WTC11 (cell line): Measurements from ENCODE around the gene PIEZO1. TPM values are rescaled to one million over a fixed set of nuclear protein-coding genes. Genes with fewer than 3 reads are reported as not detected.

Experiments used
- CBFB ChIP-seq: sonication (generic); formaldehyde crosslinking; IDR thresholded peaks from 2 replicates; pipeline ENCODE4 v1.8.1; 2022; ENCODE audit warnings: mild to moderate bottlenecking, low read depth, missing genetic modification reagents
- FOXJ3 ChIP-seq: sonication (generic); formaldehyde crosslinking; IDR thresholded peaks from 2 replicates; pipeline ENCODE4 v1.9.0; 2021; ENCODE audit warnings: missing genetic modification reagents, mild to moderate bottlenecking, borderline replicate concordance
- GABPB1 ChIP-seq: sonication (generic); formaldehyde crosslinking; IDR thresholded peaks from 2 replicates; pipeline ENCODE4 v1.8.1; 2023; ENCODE audit warnings: mild to moderate bottlenecking, missing genetic modification reagents
- GRHL2 ChIP-seq: fragments of 250-450 bp; sonication (Bioruptor Pico); IDR thresholded peaks from 2 replicates; pipeline ENCODE4 v1.8.0; 2022; ENCODE audit warnings: mild to moderate bottlenecking, moderate library complexity; ENCODE audit not compliant: insufficient replicate concordance, severe bottlenecking
- GTF2I ChIP-seq: fragments of 250-450 bp; sonication (Bioruptor Pico); conservative IDR thresholded peaks from 2 replicates; pipeline ENCODE4 v1.4.0; 2021; ENCODE audit warnings: mild to moderate bottlenecking
- MXD4 ChIP-seq: fragments of 250-450 bp; sonication (Bioruptor Pico); IDR thresholded peaks from 2 replicates; pipeline ENCODE4 v1.8.0; 2021; ENCODE audit warnings: mild to moderate bottlenecking, moderate library complexity, borderline replicate concordance
- MYBL2 ChIP-seq: sonication (generic); formaldehyde crosslinking; IDR thresholded peaks from 2 replicates; pipeline ENCODE4 v1.8.1; 2023; ENCODE audit warnings: mild to moderate bottlenecking, moderate library complexity, missing genetic modification reagents
- NR1H2 ChIP-seq: sonication (generic); formaldehyde crosslinking; IDR thresholded peaks from 2 replicates; pipeline ENCODE4 v1.9.0; 2021; ENCODE audit warnings: mild to moderate bottlenecking, moderate library complexity, missing genetic modification reagents
- SMAD4 ChIP-seq: sonication (generic); formaldehyde crosslinking; IDR thresholded peaks from 2 replicates; pipeline ENCODE4 v1.8.0; 2022; ENCODE audit warnings: mild to moderate bottlenecking, missing genetic modification reagents
- ZNF121 ChIP-seq: sonication (generic); formaldehyde crosslinking; IDR thresholded peaks from 2 replicates; pipeline ENCODE4 v1.8.0; 2023; ENCODE audit warnings: missing genetic modification reagents
- ZNF219 ChIP-seq: sonication (generic); formaldehyde crosslinking; IDR thresholded peaks from 2 replicates; pipeline ENCODE4 v1.8.0; 2023; ENCODE audit warnings: missing genetic modification reagents, mild to moderate bottlenecking, borderline replicate concordance
- ZNF263 ChIP-seq: sonication (generic); formaldehyde crosslinking; IDR thresholded peaks from 2 replicates; pipeline ENCODE4 v1.8.1; 2022; ENCODE audit warnings: low read depth, mild to moderate bottlenecking, moderate library complexity, missing genetic modification reagents
- ZNF671 ChIP-seq: fragments of 250-450 bp; sonication (Bioruptor Pico); IDR thresholded peaks from 2 replicates; pipeline ENCODE4 v1.8.0; 2021; ENCODE audit warnings: mild to moderate bottlenecking
- total RNA-seq: library from RNA; stranded (reverse); gene quantifications from 3 replicates; pipeline ENCODE4 v1.2.3, GENCODE V29; 2021
- TF ChIP-seq, protein P1 (sequence below): sonication (generic); formaldehyde crosslinking; IDR thresholded peaks from 2 replicates; pipeline ENCODE4 v1.8.0; 2022; ENCODE audit warnings: mild to moderate bottlenecking, missing genetic modification reagents
- TF ChIP-seq, protein P2 (sequence below): sonication (generic); formaldehyde crosslinking; conservative IDR thresholded peaks from 2 replicates; pipeline ENCODE4 v1.8.1; 2022; ENCODE audit warnings: mild to moderate bottlenecking, missing genetic modification reagents
- TF ChIP-seq, protein P3 (sequence below): fragments of 250-450 bp; sonication (Bioruptor Pico); IDR thresholded peaks from 2 replicates; pipeline ENCODE4 v1.9.0; 2021; ENCODE audit warnings: mild to moderate bottlenecking
- TF ChIP-seq, protein P4 (sequence below): sonication (generic); formaldehyde crosslinking; IDR thresholded peaks from 2 replicates; pipeline ENCODE4 v1.8.1; 2023; ENCODE audit warnings: mild to moderate bottlenecking, missing genetic modification reagents, moderate library complexity
- TF ChIP-seq, protein P5 (sequence below): sonication (generic); formaldehyde crosslinking; IDR thresholded peaks from 2 replicates; pipeline ENCODE4 v1.8.1; 2023; ENCODE audit warnings: mild to moderate bottlenecking, missing genetic modification reagents, borderline replicate concordance
- TF ChIP-seq, protein P6 (sequence below): sonication (generic); formaldehyde crosslinking; IDR thresholded peaks from 2 replicates; pipeline ENCODE4 v1.8.0; 2023; ENCODE audit warnings: missing genetic modification reagents, mild to moderate bottlenecking, borderline replicate concordance
- TF ChIP-seq, protein P7 (sequence below): sonication (generic); formaldehyde crosslinking; IDR thresholded peaks from 2 replicates; pipeline ENCODE4 v1.8.1; 2022; ENCODE audit warnings: low read depth, missing genetic modification reagents, borderline replicate concordance
- TF ChIP-seq, protein P8 (sequence below): sonication (generic); formaldehyde crosslinking; IDR thresholded peaks from 2 replicates; pipeline ENCODE4 v1.8.1; 2022; ENCODE audit warnings: mild to moderate bottlenecking, missing genetic modification reagents, moderate library complexity, borderline replicate concordance
- TF ChIP-seq, protein P9 (sequence below): sonication (generic); formaldehyde crosslinking; IDR thresholded peaks from 2 replicates; pipeline ENCODE4 v1.8.0; 2022; ENCODE audit warnings: mild to moderate bottlenecking, missing genetic modification reagents

Gene PIEZO1
- total RNA-seq, 1 experiment from 2014 or later: 71.3 TPM

DNA sequence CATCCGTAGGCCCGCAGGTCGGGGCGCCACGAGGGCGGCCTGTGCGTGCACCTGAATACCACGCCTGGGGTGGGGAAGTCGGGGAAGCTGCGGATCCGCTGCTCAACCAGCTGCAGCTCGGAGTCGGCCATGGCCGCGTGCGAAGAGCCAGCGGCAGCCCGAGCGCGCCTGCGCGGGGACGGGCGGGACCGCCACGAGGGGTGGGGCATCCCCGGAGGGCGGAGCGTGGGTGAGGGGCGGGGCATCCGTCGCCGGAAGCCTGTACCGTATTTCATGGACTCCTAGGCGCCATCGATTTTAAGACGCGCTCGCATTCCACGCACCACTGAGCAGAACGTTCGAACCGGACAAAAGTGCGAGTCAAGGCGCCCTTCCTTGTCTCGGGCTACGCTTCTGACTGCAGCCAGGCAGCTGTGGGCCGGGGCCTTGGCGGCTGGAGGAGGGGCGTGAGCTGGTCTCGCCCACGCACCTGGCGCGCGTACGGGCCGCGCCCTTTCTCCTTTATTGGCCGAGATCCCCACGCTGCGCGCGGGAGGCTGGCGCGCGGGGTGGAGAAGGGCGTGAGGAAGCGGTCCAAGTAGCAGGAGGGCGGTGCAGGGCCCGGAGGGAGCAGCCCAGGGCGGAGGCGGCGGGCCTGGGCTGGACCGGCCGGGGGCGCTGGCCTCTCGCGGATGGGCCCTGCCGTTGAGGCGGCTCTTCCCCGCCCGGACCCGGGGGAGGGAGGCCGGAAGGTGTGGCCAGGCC is 26.9 kb upstream of the PIEZO1 start, which contains the start of gene APRT (continued):
- TF ChIP-seq CBFB (CRISPR knock-in tag): peak; percentile 16; the same call in 1 of the 2 replicates
- TF ChIP-seq GTF2I: no peak
- TF ChIP-seq, protein P1, sequence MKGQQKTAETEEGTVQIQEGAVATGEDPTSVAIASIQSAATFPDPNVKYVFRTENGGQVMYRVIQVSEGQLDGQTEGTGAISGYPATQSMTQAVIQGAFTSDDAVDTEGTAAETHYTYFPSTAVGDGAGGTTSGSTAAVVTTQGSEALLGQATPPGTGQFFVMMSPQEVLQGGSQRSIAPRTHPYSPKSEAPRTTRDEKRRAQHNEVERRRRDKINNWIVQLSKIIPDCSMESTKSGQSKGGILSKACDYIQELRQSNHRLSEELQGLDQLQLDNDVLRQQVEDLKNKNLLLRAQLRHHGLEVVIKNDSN (CRISPR knock-in tag): no peak; the same call in 1 of the 2 replicates
- TF ChIP-seq, protein P2, sequence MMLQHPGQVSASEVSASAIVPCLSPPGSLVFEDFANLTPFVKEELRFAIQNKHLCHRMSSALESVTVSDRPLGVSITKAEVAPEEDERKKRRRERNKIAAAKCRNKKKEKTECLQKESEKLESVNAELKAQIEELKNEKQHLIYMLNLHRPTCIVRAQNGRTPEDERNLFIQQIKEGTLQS: no peak
- peak; percentile 31 for TF ChIP-seq MYBL2 (CRISPR knock-in tag)
- TF ChIP-seq GRHL2 (CRISPR knock-in tag): no peak
- TF ChIP-seq ZNF263 (CRISPR knock-in tag): no peak; the same call in 1 of the 2 replicates
- TF ChIP-seq SMAD4 (CRISPR knock-in tag): peak; percentile 36; the same call in 1 of the 2 replicates
- TF ChIP-seq, protein P3, sequence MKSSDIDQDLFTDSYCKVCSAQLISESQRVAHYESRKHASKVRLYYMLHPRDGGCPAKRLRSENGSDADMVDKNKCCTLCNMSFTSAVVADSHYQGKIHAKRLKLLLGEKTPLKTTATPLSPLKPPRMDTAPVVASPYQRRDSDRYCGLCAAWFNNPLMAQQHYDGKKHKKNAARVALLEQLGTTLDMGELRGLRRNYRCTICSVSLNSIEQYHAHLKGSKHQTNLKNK: no peak
- TF ChIP-seq GABPB1 (CRISPR knock-in tag): peak; percentile 68
- TF ChIP-seq, protein P4, sequence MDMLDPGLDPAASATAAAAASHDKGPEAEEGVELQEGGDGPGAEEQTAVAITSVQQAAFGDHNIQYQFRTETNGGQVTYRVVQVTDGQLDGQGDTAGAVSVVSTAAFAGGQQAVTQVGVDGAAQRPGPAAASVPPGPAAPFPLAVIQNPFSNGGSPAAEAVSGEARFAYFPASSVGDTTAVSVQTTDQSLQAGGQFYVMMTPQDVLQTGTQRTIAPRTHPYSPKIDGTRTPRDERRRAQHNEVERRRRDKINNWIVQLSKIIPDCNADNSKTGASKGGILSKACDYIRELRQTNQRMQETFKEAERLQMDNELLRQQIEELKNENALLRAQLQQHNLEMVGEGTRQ: no peak
- 0 out of 2 replicates have a peak, but pooled peaks have one; percentile 6 for TF ChIP-seq ZNF121
- TF ChIP-seq MXD4 (CRISPR knock-in tag): no peak
- TF ChIP-seq ZNF671 (CRISPR knock-in tag): no peak
- no peak for TF ChIP-seq NR1H2 (CRISPR knock-in tag)
- peak; percentile 42; the same call in 1 of the 2 replicates for TF ChIP-seq ZNF219 (CRISPR knock-in tag)
- TF ChIP-seq, protein P5, sequence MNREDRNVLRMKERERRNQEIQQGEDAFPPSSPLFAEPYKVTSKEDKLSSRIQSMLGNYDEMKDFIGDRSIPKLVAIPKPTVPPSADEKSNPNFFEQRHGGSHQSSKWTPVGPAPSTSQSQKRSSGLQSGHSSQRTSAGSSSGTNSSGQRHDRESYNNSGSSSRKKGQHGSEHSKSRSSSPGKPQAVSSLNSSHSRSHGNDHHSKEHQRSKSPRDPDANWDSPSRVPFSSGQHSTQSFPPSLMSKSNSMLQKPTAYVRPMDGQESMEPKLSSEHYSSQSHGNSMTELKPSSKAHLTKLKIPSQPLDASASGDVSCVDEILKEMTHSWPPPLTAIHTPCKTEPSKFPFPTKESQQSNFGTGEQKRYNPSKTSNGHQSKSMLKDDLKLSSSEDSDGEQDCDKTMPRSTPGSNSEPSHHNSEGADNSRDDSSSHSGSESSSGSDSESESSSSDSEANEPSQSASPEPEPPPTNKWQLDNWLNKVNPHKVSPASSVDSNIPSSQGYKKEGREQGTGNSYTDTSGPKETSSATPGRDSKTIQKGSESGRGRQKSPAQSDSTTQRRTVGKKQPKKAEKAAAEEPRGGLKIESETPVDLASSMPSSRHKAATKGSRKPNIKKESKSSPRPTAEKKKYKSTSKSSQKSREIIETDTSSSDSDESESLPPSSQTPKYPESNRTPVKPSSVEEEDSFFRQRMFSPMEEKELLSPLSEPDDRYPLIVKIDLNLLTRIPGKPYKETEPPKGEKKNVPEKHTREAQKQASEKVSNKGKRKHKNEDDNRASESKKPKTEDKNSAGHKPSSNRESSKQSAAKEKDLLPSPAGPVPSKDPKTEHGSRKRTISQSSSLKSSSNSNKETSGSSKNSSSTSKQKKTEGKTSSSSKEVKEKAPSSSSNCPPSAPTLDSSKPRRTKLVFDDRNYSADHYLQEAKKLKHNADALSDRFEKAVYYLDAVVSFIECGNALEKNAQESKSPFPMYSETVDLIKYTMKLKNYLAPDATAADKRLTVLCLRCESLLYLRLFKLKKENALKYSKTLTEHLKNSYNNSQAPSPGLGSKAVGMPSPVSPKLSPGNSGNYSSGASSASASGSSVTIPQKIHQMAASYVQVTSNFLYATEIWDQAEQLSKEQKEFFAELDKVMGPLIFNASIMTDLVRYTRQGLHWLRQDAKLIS: no peak
- TF ChIP-seq, protein P6, sequence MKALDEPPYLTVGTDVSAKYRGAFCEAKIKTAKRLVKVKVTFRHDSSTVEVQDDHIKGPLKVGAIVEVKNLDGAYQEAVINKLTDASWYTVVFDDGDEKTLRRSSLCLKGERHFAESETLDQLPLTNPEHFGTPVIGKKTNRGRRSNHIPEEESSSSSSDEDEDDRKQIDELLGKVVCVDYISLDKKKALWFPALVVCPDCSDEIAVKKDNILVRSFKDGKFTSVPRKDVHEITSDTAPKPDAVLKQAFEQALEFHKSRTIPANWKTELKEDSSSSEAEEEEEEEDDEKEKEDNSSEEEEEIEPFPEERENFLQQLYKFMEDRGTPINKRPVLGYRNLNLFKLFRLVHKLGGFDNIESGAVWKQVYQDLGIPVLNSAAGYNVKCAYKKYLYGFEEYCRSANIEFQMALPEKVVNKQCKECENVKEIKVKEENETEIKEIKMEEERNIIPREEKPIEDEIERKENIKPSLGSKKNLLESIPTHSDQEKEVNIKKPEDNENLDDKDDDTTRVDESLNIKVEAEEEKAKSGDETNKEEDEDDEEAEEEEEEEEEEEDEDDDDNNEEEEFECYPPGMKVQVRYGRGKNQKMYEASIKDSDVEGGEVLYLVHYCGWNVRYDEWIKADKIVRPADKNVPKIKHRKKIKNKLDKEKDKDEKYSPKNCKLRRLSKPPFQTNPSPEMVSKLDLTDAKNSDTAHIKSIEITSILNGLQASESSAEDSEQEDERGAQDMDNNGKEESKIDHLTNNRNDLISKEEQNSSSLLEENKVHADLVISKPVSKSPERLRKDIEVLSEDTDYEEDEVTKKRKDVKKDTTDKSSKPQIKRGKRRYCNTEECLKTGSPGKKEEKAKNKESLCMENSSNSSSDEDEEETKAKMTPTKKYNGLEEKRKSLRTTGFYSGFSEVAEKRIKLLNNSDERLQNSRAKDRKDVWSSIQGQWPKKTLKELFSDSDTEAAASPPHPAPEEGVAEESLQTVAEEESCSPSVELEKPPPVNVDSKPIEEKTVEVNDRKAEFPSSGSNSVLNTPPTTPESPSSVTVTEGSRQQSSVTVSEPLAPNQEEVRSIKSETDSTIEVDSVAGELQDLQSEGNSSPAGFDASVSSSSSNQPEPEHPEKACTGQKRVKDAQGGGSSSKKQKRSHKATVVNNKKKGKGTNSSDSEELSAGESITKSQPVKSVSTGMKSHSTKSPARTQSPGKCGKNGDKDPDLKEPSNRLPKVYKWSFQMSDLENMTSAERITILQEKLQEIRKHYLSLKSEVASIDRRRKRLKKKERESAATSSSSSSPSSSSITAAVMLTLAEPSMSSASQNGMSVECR (CRISPR knock-in tag): no peak; the same call in 1 of the 2 replicates
- TF ChIP-seq, protein P7, sequence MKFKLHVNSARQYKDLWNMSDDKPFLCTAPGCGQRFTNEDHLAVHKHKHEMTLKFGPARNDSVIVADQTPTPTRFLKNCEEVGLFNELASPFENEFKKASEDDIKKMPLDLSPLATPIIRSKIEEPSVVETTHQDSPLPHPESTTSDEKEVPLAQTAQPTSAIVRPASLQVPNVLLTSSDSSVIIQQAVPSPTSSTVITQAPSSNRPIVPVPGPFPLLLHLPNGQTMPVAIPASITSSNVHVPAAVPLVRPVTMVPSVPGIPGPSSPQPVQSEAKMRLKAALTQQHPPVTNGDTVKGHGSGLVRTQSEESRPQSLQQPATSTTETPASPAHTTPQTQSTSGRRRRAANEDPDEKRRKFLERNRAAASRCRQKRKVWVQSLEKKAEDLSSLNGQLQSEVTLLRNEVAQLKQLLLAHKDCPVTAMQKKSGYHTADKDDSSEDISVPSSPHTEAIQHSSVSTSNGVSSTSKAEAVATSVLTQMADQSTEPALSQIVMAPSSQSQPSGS: no peak
- TF ChIP-seq, protein P8, sequence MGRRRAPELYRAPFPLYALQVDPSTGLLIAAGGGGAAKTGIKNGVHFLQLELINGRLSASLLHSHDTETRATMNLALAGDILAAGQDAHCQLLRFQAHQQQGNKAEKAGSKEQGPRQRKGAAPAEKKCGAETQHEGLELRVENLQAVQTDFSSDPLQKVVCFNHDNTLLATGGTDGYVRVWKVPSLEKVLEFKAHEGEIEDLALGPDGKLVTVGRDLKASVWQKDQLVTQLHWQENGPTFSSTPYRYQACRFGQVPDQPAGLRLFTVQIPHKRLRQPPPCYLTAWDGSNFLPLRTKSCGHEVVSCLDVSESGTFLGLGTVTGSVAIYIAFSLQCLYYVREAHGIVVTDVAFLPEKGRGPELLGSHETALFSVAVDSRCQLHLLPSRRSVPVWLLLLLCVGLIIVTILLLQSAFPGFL (CRISPR knock-in tag): no peak; the same call in 1 of the 2 replicates
- no peak for TF ChIP-seq FOXJ3 (CRISPR knock-in tag)
- TF ChIP-seq, protein P9, sequence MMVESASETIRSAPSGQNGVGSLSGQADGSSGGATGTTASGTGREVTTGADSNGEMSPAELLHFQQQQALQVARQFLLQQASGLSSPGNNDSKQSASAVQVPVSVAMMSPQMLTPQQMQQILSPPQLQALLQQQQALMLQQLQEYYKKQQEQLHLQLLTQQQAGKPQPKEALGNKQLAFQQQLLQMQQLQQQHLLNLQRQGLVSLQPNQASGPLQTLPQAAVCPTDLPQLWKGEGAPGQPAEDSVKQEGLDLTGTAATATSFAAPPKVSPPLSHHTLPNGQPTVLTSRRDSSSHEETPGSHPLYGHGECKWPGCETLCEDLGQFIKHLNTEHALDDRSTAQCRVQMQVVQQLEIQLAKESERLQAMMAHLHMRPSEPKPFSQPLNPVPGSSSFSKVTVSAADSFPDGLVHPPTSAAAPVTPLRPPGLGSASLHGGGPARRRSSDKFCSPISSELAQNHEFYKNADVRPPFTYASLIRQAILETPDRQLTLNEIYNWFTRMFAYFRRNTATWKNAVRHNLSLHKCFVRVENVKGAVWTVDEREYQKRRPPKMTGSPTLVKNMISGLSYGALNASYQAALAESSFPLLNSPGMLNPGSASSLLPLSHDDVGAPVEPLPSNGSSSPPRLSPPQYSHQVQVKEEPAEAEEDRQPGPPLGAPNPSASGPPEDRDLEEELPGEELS (CRISPR knock-in tag): 0 out of 2 replicates have a peak, but pooled peaks have one; percentile 21
